Lower leg skin (tissue), 3 donors: ENCODE measurements around the gene IDE.

Source experiments
- CTCF ChIP-seq, 3 donors: fragments of 450-650 bp; IDR thresholded peaks; one replicate each; pipeline ENCODE4 v1.5.1; 2016; ENCODE audit warnings: antibody characterized with exemption in 3 of 3, mild to moderate bottlenecking in 3 of 3, moderate library complexity in 2 of 3
- POLR2A ChIP-seq, 2 donors: fragments of 450-650 bp; IDR thresholded peaks; one replicate each; pipeline ENCODE4 v1.6.1; 2016 to 2017; ENCODE audit warnings: antibody characterized with exemption in 2 of 2, mild to moderate bottlenecking in 1 of 2, moderate library complexity in 1 of 2

DNA sequence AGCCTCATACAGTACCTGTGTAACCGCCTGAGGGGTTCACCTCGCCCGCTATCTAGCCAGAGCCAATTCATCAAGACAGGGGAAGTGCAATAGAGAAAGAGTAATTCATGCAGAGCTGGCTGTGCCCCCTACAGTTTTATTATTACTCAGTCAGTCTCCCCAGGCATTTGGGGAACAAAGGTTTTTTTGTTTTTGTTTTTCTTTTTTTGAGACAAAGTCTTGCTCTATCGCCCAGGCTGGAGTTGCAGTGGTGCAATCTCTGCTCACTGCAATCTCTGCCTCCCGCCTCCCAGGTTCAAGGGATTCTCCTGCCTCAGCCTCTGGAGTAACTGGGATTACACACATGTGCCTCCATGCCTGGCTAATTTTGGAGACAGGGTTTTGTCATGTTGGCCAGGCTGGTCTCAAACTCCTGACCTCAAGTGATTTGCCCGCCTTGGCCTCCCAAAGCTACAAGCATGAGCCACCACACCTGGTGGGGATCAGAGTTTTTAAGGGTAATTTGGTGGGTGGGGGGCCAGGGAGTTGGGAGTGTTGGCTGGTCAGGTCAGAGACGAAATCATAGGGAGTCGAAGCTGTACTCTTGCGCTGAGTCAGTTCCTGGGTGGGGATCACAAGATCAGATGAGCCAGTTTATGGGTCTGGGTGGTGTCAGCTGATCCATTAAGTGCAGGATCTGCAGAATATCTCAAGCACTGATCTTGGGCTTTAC, 166.4 kb downstream of the IDE start:
- TF ChIP-seq CTCF (IDR thresholded peaks at IDR 0.05) (no peak), POLR2A (IDR thresholded peaks at IDR 0.05) (no peak)
